Activated CD4-positive, alpha-beta T cell treated with anti-CD3 and anti-CD28 coated beads, Interleukin-2, amount 10 ng/mL, durations not matched to agents 7 days and 5 days (primary cell): Measurements from ENCODE around the gene TRAF7. TPM values are rescaled to one million over a fixed set of nuclear protein-coding genes. Genes with fewer than 3 reads are reported as not detected.
"Not testable (repeated sequence)": the region's sequence is repeated elsewhere in the genome, so short reads cannot be mapped to it uniquely, and the experiment has no call there.

Source experiments
- CTCF ChIA-PET: fragments of 350-600 bp; sonication (Branson Sonifier 250); formaldehyde crosslinking; loops from one replicate; lab custom pipeline; 2021; ENCODE audit warnings: antibody characterized with exemption; lab: Charles Lee
- POLR2A ChIA-PET: fragments of 350-600 bp; sonication (Branson Sonifier 250); formaldehyde crosslinking; loops from one replicate; lab custom pipeline; 2021; ENCODE audit warnings: antibody characterized with exemption; lab: Charles Lee
- DNase-seq: peaks from one replicate; pipeline ENCODE4 v3.0.0-alpha.2; 2020
- H3K27ac Mint-ChIP-seq: one replicate; pipeline ENCODE4 v1.8.0; 2021; ENCODE audit warnings: mild to moderate bottlenecking, moderate library complexity, mixed read lengths
- H3K27me3 Mint-ChIP-seq: one replicate; pipeline ENCODE4 v1.8.0; 2021; ENCODE audit warnings: mixed read lengths
- H3K36me3 Mint-ChIP-seq: one replicate; pipeline ENCODE4 v1.8.0; 2021; ENCODE audit warnings: low read depth, mixed read lengths
- H3K4me1 Mint-ChIP-seq: one replicate; pipeline ENCODE4 v1.8.0; 2021; ENCODE audit warnings: mixed read lengths
- H3K4me3 Mint-ChIP-seq: one replicate; pipeline ENCODE4 v1.8.0; 2021; ENCODE audit warnings: mild to moderate bottlenecking, moderate library complexity, mixed read lengths
- H3K9me3 Mint-ChIP-seq: one replicate; pipeline ENCODE4 v1.8.0; 2021; ENCODE audit warnings: mixed read lengths
- total RNA-seq, 2 experiments: library from RNA; stranded (reverse); gene quantifications; one replicate each; pipeline ENCODE4 v1.2.3, GENCODE V29; 2021

The TRAF7 gene
- total RNA-seq = 10 to 100 TPM; 55.6 to 59.7 TPM

DNA sequence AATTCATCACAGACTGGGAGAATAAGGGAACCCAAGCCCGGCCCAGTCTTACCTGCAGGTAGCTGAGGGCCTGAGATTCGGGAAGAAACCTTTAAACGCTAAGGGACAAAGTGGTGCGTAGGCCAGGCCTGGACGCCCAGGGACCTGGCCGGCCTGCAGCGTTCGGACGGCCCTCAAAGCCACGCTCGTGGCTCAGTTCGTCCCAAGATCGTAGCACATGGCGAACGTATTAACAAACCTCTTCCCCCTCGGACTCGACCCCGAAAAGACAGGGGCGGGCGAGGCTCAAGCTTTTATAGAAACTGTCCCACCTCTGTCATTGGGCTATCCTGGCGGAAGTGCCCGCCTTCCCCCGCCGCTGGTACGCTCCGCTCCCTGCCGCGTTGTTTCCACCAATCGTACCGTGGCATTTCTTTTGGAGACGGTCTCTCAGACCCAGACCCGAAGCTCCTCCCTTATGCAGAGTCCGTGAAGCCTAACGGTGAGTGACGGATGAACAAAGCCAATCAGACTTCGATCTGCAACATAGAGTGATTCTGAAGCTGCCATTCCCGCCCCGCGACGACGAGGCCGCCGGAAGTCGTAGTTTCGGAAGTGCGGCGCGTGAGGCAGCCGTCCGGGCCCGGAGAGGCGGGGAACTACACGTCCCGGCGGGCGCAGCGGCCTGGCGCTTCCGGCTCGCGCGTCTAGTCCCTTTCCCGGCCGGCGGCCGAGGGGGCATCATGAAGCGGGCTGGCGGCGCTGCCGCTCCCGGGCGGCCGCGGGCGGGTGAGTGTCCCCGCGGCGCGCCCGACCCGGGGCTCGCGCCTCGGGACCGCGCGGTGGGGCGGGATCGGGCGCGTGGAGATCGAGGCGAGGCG, at the start of gene TRAF7:
TSS of gene TRAF7 (plus strand) at position 692 of the 860 bp plus-strand sequence. CDS start 8,139 bp downstream, outside the sequence.
- peak within 1 kb of the TSS; percentile 93 for H3K27ac Mint-ChIP-seq
- ChIA-PET CTCF (interaction anchor here (0.5 to 2.1 kb wide), 12 partner anchors 9 to 232 kb away, joined by 3 to 9 read pairs (median 3); partner anchors contain the start of gene RPS2), POLR2A (interaction anchor here (0.6 to 1.8 kb wide), 11 partner anchors 9 to 534 kb away, joined by 3 to 13 read pairs (median 3); partner anchors contain the start of genes ECI1, NHERF2 and PGP)
- H3K4me3 Mint-ChIP-seq = peak within 1 kb of the TSS; percentile 92
- H3K36me3 Mint-ChIP-seq = peaks cover 23% of the 10 kb centered on the region
- H3K4me1 Mint-ChIP-seq = peaks cover 42% of the 10 kb centered on the region
- H3K27me3 Mint-ChIP-seq = no peaks in the 10 kb centered on the region
- no peaks in the 10 kb centered on the region for H3K9me3 Mint-ChIP-seq
- peak; percentile 99 for DNase-seq

DNA sequence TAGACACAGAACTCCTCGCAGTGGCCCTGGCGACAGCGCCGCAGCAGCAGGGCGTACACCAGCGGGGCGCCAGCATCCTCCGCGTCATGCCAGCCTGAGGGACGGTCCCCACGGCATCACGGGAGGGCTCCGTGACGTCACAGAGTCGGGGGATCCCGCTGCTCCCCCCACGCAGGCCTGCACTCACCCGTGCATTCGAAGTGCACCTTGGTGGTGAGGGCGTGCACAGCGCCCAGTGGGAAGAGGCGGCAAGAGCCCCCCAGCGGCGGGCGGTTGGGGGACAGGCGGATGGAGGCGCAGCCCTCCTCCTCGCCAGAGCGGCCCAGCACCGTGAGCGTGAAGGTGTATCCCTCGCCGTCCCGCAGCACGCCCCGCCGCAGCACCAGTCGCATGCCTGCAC, 49.4 kb upstream of the TRAF7 start:
- H3K27me3 Mint-ChIP-seq, DNase-seq, H3K4me1 Mint-ChIP-seq, H3K36me3 Mint-ChIP-seq, CTCF ChIA-PET, H3K9me3 Mint-ChIP-seq, H3K4me3 Mint-ChIP-seq, H3K27ac Mint-ChIP-seq, POLR2A ChIA-PET: not testable (repeated sequence)

GRCh38 chr16:2107121-2107790, 48.3 kb upstream of the TRAF7 start:
- H3K36me3 Mint-ChIP-seq, H3K27me3 Mint-ChIP-seq, DNase-seq, POLR2A ChIA-PET, H3K4me1 Mint-ChIP-seq, H3K9me3 Mint-ChIP-seq, H3K4me3 Mint-ChIP-seq, H3K27ac Mint-ChIP-seq, CTCF ChIA-PET: not testable (repeated sequence)

- H3K4me3 Mint-ChIP-seq, H3K4me1 Mint-ChIP-seq, CTCF ChIA-PET, H3K9me3 Mint-ChIP-seq, H3K27ac Mint-ChIP-seq, H3K36me3 Mint-ChIP-seq, DNase-seq, H3K27me3 Mint-ChIP-seq, POLR2A ChIA-PET: not testable (repeated sequence)
Observed at GRCh38 chr16:2107791-2108125, 47.8 kb upstream of the TRAF7 start.

GRCh38 chr16:2108446-2109270, 46.9 kb upstream of the TRAF7 start:
- POLR2A ChIA-PET, H3K4me1 Mint-ChIP-seq, DNase-seq, H3K36me3 Mint-ChIP-seq, H3K27me3 Mint-ChIP-seq, H3K9me3 Mint-ChIP-seq, H3K27ac Mint-ChIP-seq, H3K4me3 Mint-ChIP-seq: not testable (repeated sequence)
- CTCF ChIA-PET = interaction anchor here (1.1 kb wide), 1 partner anchor 13 kb away, joined by 3 read pairs; no protein-coding TSS in a partner anchor

DNA sequence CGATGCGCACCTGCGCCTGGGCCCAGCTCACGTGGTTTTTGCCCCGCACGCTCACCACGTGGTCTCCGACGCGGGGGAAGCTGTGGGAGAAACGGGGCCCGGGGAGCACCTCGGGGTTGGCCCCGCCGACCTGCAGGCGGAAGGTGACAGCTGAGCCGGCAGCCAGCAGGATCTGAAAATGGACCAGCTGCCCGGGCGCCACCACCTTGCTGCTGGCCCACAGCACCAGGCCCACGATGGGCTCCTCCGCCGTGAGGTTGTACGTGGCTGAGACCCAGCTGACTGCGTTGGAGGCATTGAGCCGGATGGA, 46.4 kb upstream of the TRAF7 start:
- H3K9me3 Mint-ChIP-seq, H3K4me3 Mint-ChIP-seq, H3K27ac Mint-ChIP-seq, H3K36me3 Mint-ChIP-seq, POLR2A ChIA-PET, H3K27me3 Mint-ChIP-seq, DNase-seq, H3K4me1 Mint-ChIP-seq: not testable (repeated sequence)
- CTCF ChIA-PET = interaction anchor here (1.1 kb wide), 1 partner anchor 12 kb away, joined by 3 read pairs; no protein-coding TSS in a partner anchor

DNA sequence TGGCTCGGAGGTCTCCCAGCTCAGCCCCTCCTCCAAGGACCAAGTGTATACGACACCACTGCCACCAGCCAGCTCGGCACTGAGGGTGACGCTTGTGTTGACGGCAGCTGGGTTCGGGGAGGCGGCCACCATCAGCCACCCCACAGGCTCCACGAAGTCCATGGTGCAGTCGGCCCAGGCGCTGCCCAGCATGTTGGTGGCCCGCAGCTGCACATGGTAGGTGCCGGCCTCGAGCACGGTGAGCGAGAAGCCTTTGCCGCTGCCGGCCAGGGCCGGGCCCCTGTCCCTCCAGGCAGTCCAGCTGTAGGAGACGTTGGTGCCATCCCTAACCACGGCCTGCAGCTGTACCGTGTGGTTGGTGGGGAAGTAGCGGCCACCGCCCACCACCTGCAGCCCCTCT, 45.7 kb upstream of the TRAF7 start:
- H3K4me3 Mint-ChIP-seq, H3K4me1 Mint-ChIP-seq, H3K27me3 Mint-ChIP-seq, H3K36me3 Mint-ChIP-seq, POLR2A ChIA-PET, H3K9me3 Mint-ChIP-seq, DNase-seq, H3K27ac Mint-ChIP-seq: not testable (repeated sequence)
- CTCF ChIA-PET = interaction anchor here (1.1 kb wide), 1 partner anchor 12 kb away, joined by 3 read pairs; no protein-coding TSS in a partner anchor

GRCh38 chr16:2110332-2111008, 45.1 kb upstream of the TRAF7 start:
- H3K36me3 Mint-ChIP-seq, CTCF ChIA-PET, H3K4me1 Mint-ChIP-seq, DNase-seq, H3K4me3 Mint-ChIP-seq, POLR2A ChIA-PET, H3K27me3 Mint-ChIP-seq, H3K9me3 Mint-ChIP-seq, H3K27ac Mint-ChIP-seq: not testable (repeated sequence)

DNA sequence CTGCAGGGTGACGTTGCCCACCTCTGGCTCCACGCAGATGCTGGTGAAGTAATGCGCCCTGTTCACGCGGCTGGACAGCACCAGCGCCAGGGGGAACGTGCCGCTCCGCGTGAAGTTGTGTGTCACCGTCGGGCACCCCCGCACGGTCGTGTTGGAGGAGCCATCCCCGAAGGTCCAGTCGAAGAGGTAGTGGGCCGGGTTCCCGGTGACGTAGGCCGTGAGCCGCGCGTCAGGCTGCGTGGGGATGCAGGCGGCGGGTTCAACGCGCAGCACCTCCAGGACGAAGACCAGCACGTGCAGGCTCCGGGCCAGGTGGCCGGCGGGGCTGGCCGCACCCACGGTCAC, 44.6 kb upstream of the TRAF7 start:
- H3K4me3 Mint-ChIP-seq, H3K27ac Mint-ChIP-seq, H3K4me1 Mint-ChIP-seq, H3K36me3 Mint-ChIP-seq, CTCF ChIA-PET, POLR2A ChIA-PET, H3K27me3 Mint-ChIP-seq, H3K9me3 Mint-ChIP-seq, DNase-seq: not testable (repeated sequence)

- H3K27ac Mint-ChIP-seq, H3K4me3 Mint-ChIP-seq, DNase-seq, H3K4me1 Mint-ChIP-seq, POLR2A ChIA-PET, H3K36me3 Mint-ChIP-seq, H3K9me3 Mint-ChIP-seq, CTCF ChIA-PET, H3K27me3 Mint-ChIP-seq: not testable (repeated sequence)
Observed at GRCh38 chr16:2111412-2112335, 43.9 kb upstream of the TRAF7 start.

DNA sequence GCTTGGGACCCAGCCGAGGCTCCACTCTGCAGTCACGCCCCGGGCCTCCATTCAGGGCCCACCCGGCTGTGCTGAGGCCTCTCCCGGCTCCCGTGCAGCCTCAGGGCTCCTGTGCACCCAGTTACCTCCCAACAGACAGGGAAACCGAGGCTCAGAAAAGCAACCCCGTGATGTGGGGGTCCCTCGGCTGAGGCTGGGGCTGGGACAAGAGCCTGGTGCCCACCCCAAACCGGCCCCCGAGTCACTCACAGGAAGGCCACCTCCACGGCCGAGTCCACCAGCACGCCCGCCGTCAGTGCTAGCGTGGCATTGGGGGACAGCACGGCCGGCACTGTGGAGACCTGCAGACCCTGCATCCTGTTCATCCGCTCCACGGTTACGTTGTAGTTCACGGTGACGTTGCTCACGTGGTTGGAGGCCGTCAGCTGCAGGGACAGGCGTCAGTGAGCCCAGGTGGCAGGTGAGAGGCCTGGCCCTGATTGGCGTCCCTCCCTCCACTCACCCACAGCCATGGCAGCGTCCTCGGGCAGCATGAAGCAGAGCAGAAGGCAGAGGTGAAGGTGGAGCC, 43.0 kb upstream of the TRAF7 start:
- H3K27me3 Mint-ChIP-seq, H3K36me3 Mint-ChIP-seq, POLR2A ChIA-PET, H3K4me1 Mint-ChIP-seq, DNase-seq, H3K4me3 Mint-ChIP-seq, H3K27ac Mint-ChIP-seq, CTCF ChIA-PET, H3K9me3 Mint-ChIP-seq: not testable (repeated sequence)
